Endothelial cell of umbilical vein (primary cell): ENCODE results near the gene EMP2. TPM values are rescaled to one million over a fixed set of nuclear protein-coding genes. Genes with fewer than 3 reads are reported as not detected.

Source experiments
- BruUV-seq: library from RNA; stranded (reverse); fragments of 400-500 nt; replicated peaks from 2 replicates; lab custom pipeline; 2021; lab: Mats Ljungman, UMichigan
- CTCF ChIA-PET: fragments of 300-600, 350-600 bp; sonication (Branson Sonifier 250); formaldehyde crosslinking; loops from one replicate; lab custom pipeline; 2021; ENCODE audit warnings: antibody characterized with exemption, inconsistent platforms; lab: Charles Lee
- POLR2A ChIA-PET: fragments of 300-600, 350-600 bp; sonication (Branson Sonifier 250); formaldehyde crosslinking; loops from one replicate; lab custom pipeline; 2021; ENCODE audit warnings: antibody characterized with exemption, inconsistent platforms; lab: Charles Lee
- DNase-seq: peaks from one replicate; pipeline ENCODE4 v3.0.0-alpha.2; 2011; ENCODE audit warnings: low read depth, low spot score
- FAIRE-seq: peaks from 2 replicates; lab custom pipeline; 2011; peaks lifted over from hg19 to GRCh38; lab: Jason Lieb, UNC
- H2AFZ ChIP-seq: 2 replicates; pipeline ENCODE4 v1.6.0; 2012; ENCODE audit warnings: low read depth, low read length, control low read depth, inconsistent platforms
- H3K27ac ChIP-seq: 2 replicates; pipeline ENCODE4 v1.5.1; 2011; ENCODE audit warnings: low read depth, mild to moderate bottlenecking, control low read depth, low read length, moderate library complexity; ENCODE audit not compliant: insufficient read depth
- H3K27me3 ChIP-seq, 2 experiments: 2 replicates each; pipeline versions ENCODE4 v1.6.0 to v1.6.1; 2011; ENCODE audit warnings: low read length in 2 of 2, mixed read lengths in 1 of 2; ENCODE audit not compliant: control insufficient read depth in 2 of 2, insufficient read depth in 2 of 2
- H3K36me3 ChIP-seq, 2 experiments: 2 replicates in 1 of 2; 3 replicates in 1 of 2; pipeline ENCODE4 v1.5.1; 2011; ENCODE audit warnings: low read length in 2 of 2, mild to moderate bottlenecking in 1 of 2, moderate library complexity in 1 of 2; ENCODE audit not compliant: control insufficient read depth in 2 of 2, insufficient read depth in 2 of 2; ENCODE audit errors: extremely low read depth in 1 of 2
- H3K4me1 ChIP-seq: 3 replicates; pipeline ENCODE4 v1.5.1; 2011; ENCODE audit warnings: mild to moderate bottlenecking, low read length; ENCODE audit not compliant: control insufficient read depth, insufficient read depth; ENCODE audit errors: extremely low read depth
- H3K4me2 ChIP-seq: 2 replicates; pipeline ENCODE4 v1.6.1; 2011; ENCODE audit warnings: low read length, control low read depth, mixed read lengths; ENCODE audit not compliant: insufficient read depth
- H3K4me3 ChIP-seq, 3 experiments: fragments of 200-600 bp in 1 of 3; sonication (generic), shearing (Covaris generic) in 1 of 3; replicated peaks in 1 of 3; 2 replicates each; pipeline ENCODE4 v1.5.1; 2011 to 2016; ENCODE audit warnings: control low read depth in 3 of 3, low read length in 3 of 3, mild to moderate bottlenecking in 2 of 3, inconsistent platforms in 1 of 3, low read depth in 1 of 3, moderate library complexity in 1 of 3; ENCODE audit not compliant: insufficient read depth in 1 of 3
- H3K79me2 ChIP-seq: 2 replicates; pipeline ENCODE4 v1.6.0; 2012; ENCODE audit warnings: low read length, inconsistent platforms; ENCODE audit not compliant: control insufficient read depth, insufficient read depth
- H3K9ac ChIP-seq: replicated peaks from 2 replicates; pipeline ENCODE3; 2011; ENCODE audit warnings: low read length, control low read depth; ENCODE audit not compliant: insufficient read depth; ENCODE audit errors: extremely low read depth
- H3K9me1 ChIP-seq: replicated peaks from 3 replicates; pipeline ENCODE4 v1.6.0; 2011; ENCODE audit warnings: mild to moderate bottlenecking, low read length; ENCODE audit not compliant: control insufficient read depth, insufficient read depth; ENCODE audit errors: extremely low read depth
- H3K9me3 ChIP-seq: replicated peaks from 2 replicates; pipeline ENCODE4 v1.5.1; 2012; ENCODE audit warnings: low read length, inconsistent platforms; ENCODE audit not compliant: control insufficient read depth, insufficient read depth
- H4K20me1 ChIP-seq: replicated peaks from 2 replicates; pipeline ENCODE3; 2011; ENCODE audit warnings: mild to moderate bottlenecking, low read length; ENCODE audit not compliant: control insufficient read depth, insufficient read depth; ENCODE audit errors: extremely low read depth
- CTCF ChIP-seq, 2 donors: IDR thresholded peaks; 1 replicate in 1 of 2; 2 replicates in 1 of 2; pipeline ENCODE4 v1.5.1; 2011; ENCODE audit warnings: low read length in 2 of 2, mild to moderate bottlenecking in 2 of 2, moderate library complexity in 2 of 2, control low read depth in 1 of 2, inconsistent platforms in 1 of 2, low read depth in 1 of 2; ENCODE audit not compliant: insufficient read depth in 1 of 2; ENCODE audit errors: extremely low read depth in 1 of 2
- EZH2 ChIP-seq: IDR thresholded peaks from 2 replicates; pipeline ENCODE4 v1.6.1; 2012; ENCODE audit warnings: borderline replicate concordance, low read depth, mild to moderate bottlenecking, moderate library complexity, low read length, inconsistent platforms; ENCODE audit not compliant: severe bottlenecking
- FOS ChIP-seq: IDR thresholded peaks from 2 replicates; pipeline ENCODE4 v1.6.1; 2011; ENCODE audit warnings: mild to moderate bottlenecking, low read length, moderate library complexity, borderline replicate concordance; ENCODE audit not compliant: insufficient read depth
- GATA2 ChIP-seq: IDR thresholded peaks from 2 replicates; pipeline ENCODE4 v1.7.0; 2011; ENCODE audit warnings: low read depth, mild to moderate bottlenecking, moderate library complexity, mixed read lengths, low read length; ENCODE audit not compliant: insufficient read length, insufficient read depth
- JUN ChIP-seq: IDR thresholded peaks from 2 replicates; pipeline ENCODE4 v1.6.1; 2011; ENCODE audit warnings: borderline replicate concordance, low read depth; ENCODE audit not compliant: insufficient read length, insufficient read depth
- MYC ChIP-seq: IDR thresholded peaks from one replicate; pipeline ENCODE4 v1.6.1; 2011; ENCODE audit warnings: mild to moderate bottlenecking, low read depth, low read length
- POLR2A ChIP-seq: IDR thresholded peaks from 2 replicates; pipeline ENCODE4 v1.6.1; 2012; ENCODE audit warnings: low read depth, mild to moderate bottlenecking, control low read depth, low read length
- dilution Hi-C: fragments of 300-500 bp; cut with MboI; formaldehyde crosslinking; loops from one replicate; pipeline ENCODE4 v1.15.0; 2019; ENCODE audit warnings: low sequenced_read_pairs; ENCODE audit not compliant: extremely low pct_ligation_motif_present
- intact Hi-C: fragments of 100-400 bp; cut with micrococcal nuclease; formaldehyde crosslinking; loops from one replicate; pipeline ENCODE4 v1.10.0; 2022
- polyA plus RNA-seq, 4 experiments: library from polyadenylated mRNA; depleted of rRNA in 3 of 4; stranded (reverse) in 3 of 4; unstranded in 1 of 4; fragments of >200 nt; gene quantifications; 2 replicates each; pipeline versions ENCODE4 v1.2.1 to v1.2.3, GENCODE V29; 2011 to 2012; ENCODE audit warnings: missing spikeins in 1 of 4
- total RNA-seq: library from RNA; stranded (reverse); gene quantifications from 2 replicates; pipeline ENCODE4 v1.2.3, GENCODE V29; 2021

EMP2 gene
- total and polyA plus RNA-seq, 2 donors (not counting 3 experiments of a cell fraction or from before 2014, with no cell fraction given), result 19.0 to 25.5 TPM

GRCh38 chr16:10620120-10620519 is 39.7 kb upstream of the EMP2 start:
- FAIRE-seq (no peak), DNase-seq (no peak)
- H3K4me1 ChIP-seq, result no peaks in the 10 kb centered on the region
- H4K20me1 ChIP-seq, result no peaks in the 10 kb centered on the region
- H3K79me2 ChIP-seq, result no peaks in the 10 kb centered on the region
- no peaks in the 10 kb centered on the region for H3K36me3 ChIP-seq
- peaks cover 0 to 3% of the 10 kb centered on the region in 2 experiments for H3K27me3 ChIP-seq
- no peaks in the 10 kb centered on the region for H3K9me3 ChIP-seq
- H3K4me3 ChIP-seq, result no peak overlapping the region
- H3K9ac ChIP-seq, result no peak overlapping the region
- no peak overlapping the region for H3K27ac ChIP-seq
- no peaks in the 10 kb centered on the region for H3K9me1 ChIP-seq
- TF ChIP-seq POLR2A, result no peak
- no peak for TF ChIP-seq FOS
- TF ChIP-seq MYC, result no peak
- TF ChIP-seq JUN, result no peak
- TF ChIP-seq CTCF (IDR thresholded peaks at IDR 0.05; ENCODE audit: extremely low read depth in 1 of 2, insufficient read depth in 1 of 2, low read depth in 1 of 2, low read length in 2 of 2), result no peak
- TF ChIP-seq EZH2, result no peak
- TF ChIP-seq GATA2, result no peak
- dilution Hi-C loops, result no loop called here
- no TSS peak for BruUV-seq
- no peak overlapping the region for H2AFZ ChIP-seq
- ChIA-PET POLR2A (no interaction called here), CTCF (no interaction called here)
- H3K4me2 ChIP-seq, result no peak overlapping the region
- intact Hi-C loops, result no loop called here
